ENCODE results near the gene PDE2A. TPM values are rescaled to one million over a fixed set of nuclear protein-coding genes. Genes with fewer than 3 reads are reported as not detected.

PDE2A gene
- total RNA-seq, 1 donor from 2014 or later, result 19.6 TPM

GRCh38 chr11:72597721-72598120 is 76.5 kb downstream of the PDE2A start:
- Histone ChIP-seq H3K9me3 (replicated peaks) (no peaks in the 10 kb centered on the region), H3K27ac (replicated peaks) (no peak overlapping the region), H3K27me3 (ENCODE audit: low read depth) (peaks cover 2% of the 10 kb centered on the region), H3K4me1 (peaks cover 9% of the 10 kb centered on the region), H3K36me3 (no peaks in the 10 kb centered on the region), H3K4me3 (no peak overlapping the region)
- TF ChIP-seq CTCF (IDR thresholded peaks at IDR 0.05; ENCODE audit: borderline replicate concordance), result no peak
- intact Hi-C loops (cut with micrococcal nuclease), result loop anchor here (5.0 kb wide), 1 partner anchor 45 kb away; no protein-coding TSS in a partner anchor
- DNase-seq, result no peak

- Histone ChIP-seq H3K36me3 (no peaks in the 10 kb centered on the region), H3K27ac (replicated peaks) (no peak overlapping the region), H3K27me3 (ENCODE audit: low read depth) (peaks cover 18% of the 10 kb centered on the region), H3K4me3 (no peak overlapping the region), H3K4me1 (peaks cover 13% of the 10 kb centered on the region), H3K9me3 (replicated peaks) (no peaks in the 10 kb centered on the region)
- TF ChIP-seq CTCF (IDR thresholded peaks at IDR 0.05; ENCODE audit: borderline replicate concordance), result no peak
- DNase-seq, result no peak
- intact Hi-C loops (cut with micrococcal nuclease), result loop anchor here (5.0 kb wide), 1 partner anchor 47 kb away; no protein-coding TSS in a partner anchor
These were observed 78.9 kb downstream of the PDE2A start for GRCh38 chr11:72595292-72595684.

GRCh38 chr11:72594493-72595291 is 79.5 kb downstream of the PDE2A start:
- no peaks in the 10 kb centered on the region for H3K36me3 ChIP-seq
- H3K9me3 ChIP-seq (replicated peaks), result no peaks in the 10 kb centered on the region
- TF ChIP-seq CTCF (IDR thresholded peaks at IDR 0.05; ENCODE audit: borderline replicate concordance), result no peak
- H3K4me3 ChIP-seq, result no peak overlapping the region
- peaks cover 23% of the 10 kb centered on the region for H3K27me3 ChIP-seq (ENCODE audit: low read depth)
- intact Hi-C loops (cut with micrococcal nuclease), result loop anchor here (5.0 kb wide), 1 partner anchor 48 kb away; no protein-coding TSS in a partner anchor
- H3K27ac ChIP-seq (replicated peaks), result no peak overlapping the region
- no peak for DNase-seq
- H3K4me1 ChIP-seq, result peaks cover 19% of the 10 kb centered on the region

GRCh38 chr11:72592698-72593495 is 81.3 kb downstream of the PDE2A start:
- intact Hi-C loops (cut with micrococcal nuclease), result no loop called here
- DNase-seq, result no peak

More at GRCh38 chr11:72592698-72593495, 81.3 kb downstream of the PDE2A start:
- Histone ChIP-seq H3K4me3 (no peak overlapping the region), H3K4me1 (peaks cover 11% of the 10 kb centered on the region), H3K36me3 (peaks cover 9% of the 10 kb centered on the region), H3K27ac (replicated peaks) (no peak overlapping the region), H3K9me3 (replicated peaks) (no peaks in the 10 kb centered on the region), H3K27me3 (ENCODE audit: low read depth) (peaks cover 37% of the 10 kb centered on the region)
- TF ChIP-seq CTCF (IDR thresholded peaks at IDR 0.05; ENCODE audit: borderline replicate concordance), result no peak
